ENCODE measurements around the gene DCAF11. TPM values are rescaled to one million over a fixed set of nuclear protein-coding genes. Genes with fewer than 3 reads are reported as not detected.

DCAF11 gene
- total and polyA plus RNA-seq, 2 of the 13 experiments (the other 11 are each of a cell fraction or from before 2014, with no cell fraction given): 150 to 257 TPM

GRCh38 chr14:24114532-24115421 lies at the start of gene DCAF11, which contains the start of gene NRL (continued):
- TF ChIP-seq THAP9 (CRISPR knock-in tag; IDR thresholded peaks at IDR 0.05; ENCODE audit: borderline replicate concordance) (peak; percentile 88; the same call in 1 of the 2 replicates), HDAC2 (CRISPR knock-in tag; IDR thresholded peaks at IDR 0.05) (peak; percentile 98), ZNF280B (CRISPR knock-in tag; IDR thresholded peaks at IDR 0.05; ENCODE audit: borderline replicate concordance) (peak; percentile 99), ZIK1 (CRISPR knock-in tag; IDR thresholded peaks at IDR 0.05; ENCODE audit: borderline replicate concordance, low read depth) (peak; percentile 96), TP53 (CRISPR knock-in tag; conservative IDR thresholded peaks at IDR 0.05) (no peak; the same call in 1 of the 2 replicates), MATR3 (CRISPR knock-in tag; IDR thresholded peaks at IDR 0.05) (no peak; the same call in 1 of the 2 replicates), UBTF (CRISPR knock-in tag; IDR thresholded peaks at IDR 0.05) (peak; percentile 16; the same call in 1 of the 2 replicates), ZNF264 (CRISPR knock-in tag; IDR thresholded peaks at IDR 0.05) (peak; percentile 94), ZNF766 (CRISPR knock-in tag; IDR thresholded peaks at IDR 0.05; ENCODE audit: borderline replicate concordance) (peak; percentile 92), ZNF576 (CRISPR knock-in tag; IDR thresholded peaks at IDR 0.05) (no peak), MIXL1 (CRISPR knock-in tag; IDR thresholded peaks at IDR 0.05) (peak; percentile 89; the same call in 1 of the 2 replicates), ZKSCAN1 (IDR thresholded peaks at IDR 0.05; ENCODE audit: low read length) (no peak)
- TF ChIP-seq, protein P1, sequence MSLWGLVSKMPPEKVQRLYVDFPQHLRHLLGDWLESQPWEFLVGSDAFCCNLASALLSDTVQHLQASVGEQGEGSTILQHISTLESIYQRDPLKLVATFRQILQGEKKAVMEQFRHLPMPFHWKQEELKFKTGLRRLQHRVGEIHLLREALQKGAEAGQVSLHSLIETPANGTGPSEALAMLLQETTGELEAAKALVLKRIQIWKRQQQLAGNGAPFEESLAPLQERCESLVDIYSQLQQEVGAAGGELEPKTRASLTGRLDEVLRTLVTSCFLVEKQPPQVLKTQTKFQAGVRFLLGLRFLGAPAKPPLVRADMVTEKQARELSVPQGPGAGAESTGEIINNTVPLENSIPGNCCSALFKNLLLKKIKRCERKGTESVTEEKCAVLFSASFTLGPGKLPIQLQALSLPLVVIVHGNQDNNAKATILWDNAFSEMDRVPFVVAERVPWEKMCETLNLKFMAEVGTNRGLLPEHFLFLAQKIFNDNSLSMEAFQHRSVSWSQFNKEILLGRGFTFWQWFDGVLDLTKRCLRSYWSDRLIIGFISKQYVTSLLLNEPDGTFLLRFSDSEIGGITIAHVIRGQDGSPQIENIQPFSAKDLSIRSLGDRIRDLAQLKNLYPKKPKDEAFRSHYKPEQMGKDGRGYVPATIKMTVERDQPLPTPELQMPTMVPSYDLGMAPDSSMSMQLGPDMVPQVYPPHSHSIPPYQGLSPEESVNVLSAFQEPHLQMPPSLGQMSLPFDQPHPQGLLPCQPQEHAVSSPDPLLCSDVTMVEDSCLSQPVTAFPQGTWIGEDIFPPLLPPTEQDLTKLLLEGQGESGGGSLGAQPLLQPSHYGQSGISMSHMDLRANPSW (CRISPR knock-in tag; IDR thresholded peaks at IDR 0.05; ENCODE audit: borderline replicate concordance): no peak; the same call in 1 of the 2 replicates
- TF ChIP-seq, protein P2, sequence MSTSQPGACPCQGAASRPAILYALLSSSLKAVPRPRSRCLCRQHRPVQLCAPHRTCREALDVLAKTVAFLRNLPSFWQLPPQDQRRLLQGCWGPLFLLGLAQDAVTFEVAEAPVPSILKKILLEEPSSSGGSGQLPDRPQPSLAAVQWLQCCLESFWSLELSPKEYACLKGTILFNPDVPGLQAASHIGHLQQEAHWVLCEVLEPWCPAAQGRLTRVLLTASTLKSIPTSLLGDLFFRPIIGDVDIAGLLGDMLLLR (CRISPR knock-in tag; IDR thresholded peaks at IDR 0.05): peak; percentile 99
- TF ChIP-seq, protein P3, sequence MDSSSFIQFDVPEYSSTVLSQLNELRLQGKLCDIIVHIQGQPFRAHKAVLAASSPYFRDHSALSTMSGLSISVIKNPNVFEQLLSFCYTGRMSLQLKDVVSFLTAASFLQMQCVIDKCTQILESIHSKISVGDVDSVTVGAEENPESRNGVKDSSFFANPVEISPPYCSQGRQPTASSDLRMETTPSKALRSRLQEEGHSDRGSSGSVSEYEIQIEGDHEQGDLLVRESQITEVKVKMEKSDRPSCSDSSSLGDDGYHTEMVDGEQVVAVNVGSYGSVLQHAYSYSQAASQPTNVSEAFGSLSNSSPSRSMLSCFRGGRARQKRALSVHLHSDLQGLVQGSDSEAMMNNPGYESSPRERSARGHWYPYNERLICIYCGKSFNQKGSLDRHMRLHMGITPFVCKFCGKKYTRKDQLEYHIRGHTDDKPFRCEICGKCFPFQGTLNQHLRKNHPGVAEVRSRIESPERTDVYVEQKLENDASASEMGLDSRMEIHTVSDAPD (CRISPR knock-in tag; IDR thresholded peaks at IDR 0.05): peak; percentile 78; the same call in 1 of the 2 replicates
